ENCODE data around the gene GPC5.

GPC5 gene

GRCh38 chr13:91588541-91588940, 190.1 kb downstream of the GPC5 start:
- H3K27me3 ChIP-seq (replicated peaks; ENCODE audit: control insufficient read depth, insufficient read depth, low read length): no peaks in the 10 kb centered on the region
- no peak for DNase-seq (ENCODE audit: extremely low read depth, insufficient read length)
- H3K4me3 ChIP-seq (replicated peaks; ENCODE audit: low read depth, low read length): no peak overlapping the region
- H3K36me3 ChIP-seq (ENCODE audit: control insufficient read depth, insufficient read depth, low read length): no peaks in the 10 kb centered on the region
- TF ChIP-seq CTCF (IDR thresholded peaks at IDR 0.05; ENCODE audit: insufficient read depth, low read length, poor library complexity, severe bottlenecking): no peak

GRCh38 chr13:91592056-91593014, 193.9 kb downstream of the GPC5 start:
- H3K36me3 ChIP-seq (ENCODE audit: control insufficient read depth, insufficient read depth, low read length): no peaks in the 10 kb centered on the region
- H3K4me3 ChIP-seq (replicated peaks; ENCODE audit: low read depth, low read length): no peak overlapping the region
- TF ChIP-seq CTCF (IDR thresholded peaks at IDR 0.05; ENCODE audit: insufficient read depth, low read length, poor library complexity, severe bottlenecking): no peak

GRCh38 chr13:91593456-91593855, 195.0 kb downstream of the GPC5 start:
- no peak for DNase-seq (ENCODE audit: extremely low read depth, insufficient read length)

More at GRCh38 chr13:91592056-91593014, 193.9 kb downstream of the GPC5 start:
- H3K27me3 ChIP-seq (replicated peaks; ENCODE audit: control insufficient read depth, insufficient read depth, low read length): no peaks in the 10 kb centered on the region
- no peak for DNase-seq (ENCODE audit: extremely low read depth, insufficient read length)

GRCh38 chr13:91594061-91594460, 195.6 kb downstream of the GPC5 start:
- no peak for DNase-seq (ENCODE audit: extremely low read depth, insufficient read length)
- Histone ChIP-seq H3K4me3 (replicated peaks; ENCODE audit: low read depth, low read length) (no peak overlapping the region), H3K36me3 (ENCODE audit: control insufficient read depth, insufficient read depth, low read length) (no peaks in the 10 kb centered on the region), H3K27me3 (replicated peaks; ENCODE audit: control insufficient read depth, insufficient read depth, low read length) (no peaks in the 10 kb centered on the region)
- TF ChIP-seq CTCF (IDR thresholded peaks at IDR 0.05; ENCODE audit: insufficient read depth, low read length, poor library complexity, severe bottlenecking): no peak

More at GRCh38 chr13:91593456-91593855, 195.0 kb downstream of the GPC5 start:
- Histone ChIP-seq H3K36me3 (ENCODE audit: control insufficient read depth, insufficient read depth, low read length) (no peaks in the 10 kb centered on the region), H3K27me3 (replicated peaks; ENCODE audit: control insufficient read depth, insufficient read depth, low read length) (no peaks in the 10 kb centered on the region), H3K4me3 (replicated peaks; ENCODE audit: low read depth, low read length) (no peak overlapping the region)
- TF ChIP-seq CTCF (IDR thresholded peaks at IDR 0.05; ENCODE audit: insufficient read depth, low read length, poor library complexity, severe bottlenecking): no peak

GRCh38 chr13:91595677-91596076, 197.3 kb downstream of the GPC5 start:
- no peak for DNase-seq (ENCODE audit: extremely low read depth, insufficient read length)
- Histone ChIP-seq H3K36me3 (ENCODE audit: control insufficient read depth, insufficient read depth, low read length) (no peaks in the 10 kb centered on the region), H3K4me3 (replicated peaks; ENCODE audit: low read depth, low read length) (no peak overlapping the region), H3K27me3 (replicated peaks; ENCODE audit: control insufficient read depth, insufficient read depth, low read length) (no peaks in the 10 kb centered on the region)
- no peak for TF ChIP-seq CTCF (IDR thresholded peaks at IDR 0.05; ENCODE audit: insufficient read depth, low read length, poor library complexity, severe bottlenecking)

All from GM06990 (cell line).